Trophoblast cell (in vitro differentiated cells and primary cell): ENCODE measurements around the gene SNX33.
A peak's percentile ranks its signal among the peaks of the same experiment; 100 is the strongest.

Experiments used
- DNase-seq, 2 donors: peaks; one replicate each; pipeline ENCODE4 v3.0.0-alpha.2; 2016
- H2AFZ ChIP-seq: 2 replicates; pipeline ENCODE4 v1.6.1; 2013; ENCODE audit warnings: low read length, moderate library complexity, mild to moderate bottlenecking; ENCODE audit not compliant: insufficient read depth, poor library complexity
- H2AK5ac ChIP-seq: 2 replicates; pipeline ENCODE4 v1.6.1; 2013; ENCODE audit warnings: mild to moderate bottlenecking, low read length
- H2BK120ac ChIP-seq: 2 replicates; pipeline ENCODE4 v1.6.1; 2013; ENCODE audit warnings: low read length, mild to moderate bottlenecking, moderate library complexity; ENCODE audit not compliant: insufficient read depth, poor library complexity
- H2BK12ac ChIP-seq: 2 replicates; pipeline ENCODE4 v1.6.1; 2013; ENCODE audit warnings: mild to moderate bottlenecking, low read length, moderate library complexity
- H2BK5ac ChIP-seq: 2 replicates; pipeline ENCODE4 v1.6.1; 2013; ENCODE audit warnings: low read length, low read depth, moderate library complexity, mild to moderate bottlenecking; ENCODE audit not compliant: poor library complexity
- H3K14ac ChIP-seq: 2 replicates; pipeline ENCODE4 v1.6.1; 2013; ENCODE audit warnings: mild to moderate bottlenecking, low read length
- H3K18ac ChIP-seq: 2 replicates; pipeline ENCODE4 v1.6.1; 2013; ENCODE audit warnings: mild to moderate bottlenecking, low read length
- H3K23ac ChIP-seq: 2 replicates; pipeline ENCODE4 v1.6.1; 2013; ENCODE audit warnings: low read length
- H3K27ac ChIP-seq: 2 replicates; pipeline ENCODE4 v1.5.1; 2013; ENCODE audit warnings: low read depth, mild to moderate bottlenecking, inconsistent platforms, low read length, moderate library complexity
- H3K27me3 ChIP-seq: 2 replicates; pipeline ENCODE4 v1.6.1; 2013; ENCODE audit warnings: inconsistent platforms, mild to moderate bottlenecking, low read length, moderate library complexity; ENCODE audit not compliant: insufficient read depth
- H3K36me3 ChIP-seq, 2 experiments: 1 replicate in 1 of 2; 2 replicates in 1 of 2; pipeline ENCODE4 v1.6.1; 2013; ENCODE audit warnings: low read length in 2 of 2, mild to moderate bottlenecking in 2 of 2, moderate library complexity in 1 of 2; ENCODE audit not compliant: insufficient read depth in 2 of 2, control insufficient read depth in 1 of 2
- H3K4ac ChIP-seq: 2 replicates; pipeline ENCODE4 v1.6.1; 2013; ENCODE audit warnings: low read depth, mild to moderate bottlenecking, low read length, moderate library complexity
- H3K4me1 ChIP-seq, 2 experiments: 1 replicate in 1 of 2; 2 replicates in 1 of 2; pipeline ENCODE4 v1.6.1; 2013; ENCODE audit warnings: low read length in 2 of 2, mild to moderate bottlenecking in 2 of 2, moderate library complexity in 1 of 2; ENCODE audit not compliant: insufficient read depth in 2 of 2, control insufficient read depth in 1 of 2
- H3K4me2 ChIP-seq: 2 replicates; pipeline ENCODE4 v1.6.1; 2013; ENCODE audit warnings: inconsistent platforms, mild to moderate bottlenecking, low read length, moderate library complexity
- H3K4me3 ChIP-seq: 2 replicates; pipeline ENCODE4 v1.5.1; 2013; ENCODE audit warnings: mild to moderate bottlenecking, low read depth, low read length, inconsistent platforms
- H3K79me1 ChIP-seq: one replicate; pipeline ENCODE4 v1.6.1; 2013; ENCODE audit warnings: low read length
- H3K79me2 ChIP-seq: 2 replicates; pipeline ENCODE4 v1.6.1; 2013; ENCODE audit warnings: low read length, mild to moderate bottlenecking; ENCODE audit not compliant: control insufficient read depth, insufficient read depth, poor library complexity
- H3K9ac ChIP-seq: 2 replicates; pipeline ENCODE4 v1.6.1; 2013; ENCODE audit warnings: mild to moderate bottlenecking, low read length
- H3K9me3 ChIP-seq: 2 replicates; pipeline ENCODE4 v1.6.1; 2013; ENCODE audit warnings: low read depth, mild to moderate bottlenecking, control low read depth, inconsistent platforms, low read length; ENCODE audit not compliant: insufficient read depth
- H4K12ac ChIP-seq: 2 replicates; pipeline ENCODE4 v1.6.1; 2013; ENCODE audit warnings: low read depth, mild to moderate bottlenecking, low read length, moderate library complexity
- H4K8ac ChIP-seq: 2 replicates; pipeline ENCODE4 v1.6.1; 2013; ENCODE audit warnings: low read depth, mild to moderate bottlenecking, low read length, moderate library complexity
- H4K91ac ChIP-seq: one replicate; pipeline ENCODE4 v1.6.1; 2013; ENCODE audit warnings: low read depth, mild to moderate bottlenecking, low read length, moderate library complexity
- WGBS: extraction: QIAGEN DNeasy Blood & Tissue Kit; methylation state at CpG from one replicate; pipeline ENCODE4 v1.1.7; 2013; ENCODE audit warnings: missing lambda C conversion rate; ENCODE audit not compliant: insufficient read length, insufficient coverage; ENCODE audit errors: extremely low coverage; 5-methylcytosine and 5-hydroxymethylcytosine counted together

Gene SNX33

DNA sequence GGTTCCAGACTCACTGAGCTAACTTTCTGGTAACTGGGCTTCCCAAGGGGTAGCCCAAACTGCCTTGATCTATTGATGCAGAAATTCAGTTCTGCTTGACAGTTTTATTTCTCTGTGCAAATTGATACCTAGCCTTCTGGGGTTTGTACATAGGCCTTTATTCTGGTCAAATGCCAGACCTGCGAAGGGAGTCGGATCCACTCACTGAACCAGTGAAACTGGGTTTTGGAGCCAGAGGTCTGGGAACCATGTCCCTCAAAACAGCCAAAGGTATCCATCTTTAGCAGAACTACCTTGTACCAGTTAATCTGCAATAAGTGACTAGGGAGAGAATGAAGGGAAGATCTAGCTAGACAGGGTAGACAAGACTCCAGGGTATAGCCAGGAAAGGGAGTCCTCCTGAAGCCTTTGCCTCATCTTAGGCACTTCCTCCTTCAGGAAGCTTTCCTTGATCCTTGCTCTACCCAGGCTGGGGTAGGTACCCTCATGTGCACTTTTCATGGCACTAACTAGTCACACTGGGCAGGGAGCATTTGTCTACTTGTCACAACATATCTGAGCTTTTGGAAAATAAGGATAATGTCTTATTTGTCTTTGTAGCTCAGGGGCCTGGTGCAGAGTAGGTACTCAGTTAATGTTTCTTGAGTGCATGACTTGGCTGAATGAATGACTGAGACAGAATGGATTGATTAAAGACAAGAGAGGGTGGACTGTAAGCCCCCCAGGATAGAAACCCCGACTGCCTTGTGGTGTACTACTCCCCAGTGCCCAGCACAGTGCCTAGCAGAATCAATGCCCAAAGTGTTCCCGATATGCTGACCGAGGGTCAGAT is 1.4 kb upstream of the SNX33 start:
- Histone ChIP-seq H3K27ac (no peak overlapping the region), H3K27me3 (no peaks in the 10 kb centered on the region), H4K12ac (no peak overlapping the region), H3K9me3 (no peaks in the 10 kb centered on the region), H3K4me1 (peaks cover 19 to 28% of the 10 kb centered on the region in 2 experiments), H2BK5ac (no peak overlapping the region), H3K4ac (no peak overlapping the region), H2AK5ac (no peak overlapping the region), H3K36me3 (peaks cover 10 to 17% of the 10 kb centered on the region in 2 experiments), H3K23ac (no peak overlapping the region), H3K9ac (no peak overlapping the region), H2AFZ (no peak overlapping the region), H3K79me1 (peaks cover 16% of the 10 kb centered on the region), H4K91ac (peak overlapping the region; percentile 95), H3K4me3 (peak overlapping the region; percentile 76), H3K4me2 (peak overlapping the region; percentile 82), H2BK12ac (no peak overlapping the region), H3K14ac (no peak overlapping the region), H3K79me2 (peaks cover 12% of the 10 kb centered on the region), H2BK120ac (no peak overlapping the region), H4K8ac (no peak overlapping the region), H3K18ac (no peak overlapping the region)
- WGBS = no CpG with 5 or more reads among the region's 5 CpGs
- no peak for DNase-seq

DNA sequence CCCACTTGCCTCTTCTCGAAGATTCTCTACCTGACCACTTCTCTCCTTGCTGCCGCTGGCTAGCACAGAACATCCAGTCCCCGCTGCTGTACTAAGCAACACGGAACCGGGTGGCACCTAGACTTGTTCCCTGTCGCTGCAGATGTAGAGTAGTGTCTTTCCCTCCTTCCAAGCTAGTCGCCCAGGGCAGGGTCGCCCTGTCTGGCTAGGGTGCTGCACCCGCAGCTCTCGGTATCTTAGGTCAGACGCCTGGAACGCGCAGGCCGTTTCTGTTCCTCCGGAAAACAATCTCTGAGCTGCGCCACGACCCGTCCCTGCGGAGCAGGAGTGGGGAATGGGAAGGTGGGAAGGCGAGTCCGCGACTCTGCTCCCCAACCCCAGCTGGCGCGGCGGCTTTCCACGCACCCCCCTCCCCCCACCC is 758 bp upstream of the SNX33 start:
- Histone ChIP-seq H4K91ac (peak overlapping the region; percentile 95), H4K8ac (peak overlapping the region; percentile 91), H3K9me3 (no peaks in the 10 kb centered on the region), H3K4ac (no peak overlapping the region), H3K36me3 (peaks cover 10 to 17% of the 10 kb centered on the region in 2 experiments), H3K9ac (peak overlapping the region; percentile 36), H2AFZ (peak overlapping the region; percentile 55), H3K4me3 (peak overlapping the region; percentile 76), H2BK12ac (no peak overlapping the region), H4K12ac (no peak overlapping the region), H3K18ac (peak overlapping the region; percentile 93), H3K23ac (no peak overlapping the region), H3K14ac (peak overlapping the region; percentile 88), H3K4me2 (peak overlapping the region; percentile 82), H3K79me2 (peaks cover 12% of the 10 kb centered on the region), H2BK120ac (peak overlapping the region; percentile 82), H3K27me3 (no peaks in the 10 kb centered on the region), H3K79me1 (peaks cover 17% of the 10 kb centered on the region), H2AK5ac (no peak overlapping the region), H3K4me1 (peaks cover 25 to 34% of the 10 kb centered on the region in 2 experiments), H3K27ac (peak overlapping the region; percentile 92), H2BK5ac (peak overlapping the region; percentile 88)
- peak; percentile 38 to 68 for DNase-seq
- no CpG with 5 or more reads among the region's 26 CpGs for WGBS

DNA sequence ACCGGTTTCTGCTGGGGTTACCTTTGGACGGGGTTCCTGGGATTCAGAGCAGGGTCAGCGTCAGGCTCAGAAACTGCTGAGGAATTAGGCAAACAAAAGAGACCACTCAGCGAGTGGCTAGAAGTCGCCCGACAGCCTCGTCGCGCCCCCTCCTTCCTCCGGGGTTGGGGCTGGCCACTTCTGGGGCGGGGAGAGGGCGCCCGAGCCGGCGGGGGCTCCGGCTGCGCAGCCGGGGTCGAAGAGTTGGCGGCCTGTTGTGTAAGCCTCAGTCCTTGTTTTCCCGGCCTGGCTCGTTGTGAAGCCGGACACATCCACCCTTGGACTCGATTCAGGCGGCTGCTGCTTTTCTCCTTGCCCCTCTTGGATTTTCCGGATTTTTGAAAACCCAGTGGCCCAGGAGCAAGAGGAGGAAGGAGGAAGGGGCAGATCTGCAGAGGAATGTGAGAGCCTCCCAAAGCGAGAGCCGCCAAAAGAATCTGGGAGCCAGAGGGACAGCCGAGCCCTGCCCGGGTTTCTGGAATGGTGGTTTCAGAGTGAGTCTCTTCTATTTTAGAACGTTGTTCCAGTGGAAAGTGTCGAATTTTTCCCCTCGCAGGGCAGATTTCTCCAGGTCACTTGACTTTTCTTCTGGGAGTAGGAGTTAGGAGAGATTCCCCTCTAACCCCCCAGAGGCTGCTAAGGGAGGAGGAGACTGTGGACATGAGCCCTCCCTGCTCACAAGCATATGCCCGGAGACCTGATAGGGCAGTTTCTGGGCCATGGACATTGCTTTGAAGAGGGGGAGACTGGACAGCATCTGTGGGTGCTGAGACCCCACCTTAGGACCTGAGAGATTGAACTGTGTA is 666 bp downstream of the SNX33 start:
- Histone ChIP-seq H3K36me3 (peaks cover 10 to 17% of the 10 kb centered on the region in 2 experiments), H4K91ac (peak overlapping the region; percentile 95), H2AK5ac (peak overlapping the region; percentile 4), H2BK5ac (peak overlapping the region; percentile 58), H2BK12ac (peak overlapping the region; percentile 5), H3K79me1 (peaks cover 18% of the 10 kb centered on the region), H3K4me2 (peak overlapping the region; percentile 82), H3K4me1 (peaks cover 35 to 46% of the 10 kb centered on the region in 2 experiments), H3K18ac (peak overlapping the region; percentile 78), H2BK120ac (peak overlapping the region; percentile 28), H4K8ac (peak overlapping the region; percentile 73), H3K4ac (peak overlapping the region; percentile 71), H3K27me3 (no peaks in the 10 kb centered on the region), H3K79me2 (peaks cover 14% of the 10 kb centered on the region), H2AFZ (peak overlapping the region; percentile 55), H4K12ac (peak overlapping the region; percentile 29), H3K23ac (no peak overlapping the region), H3K9ac (peak overlapping the region; percentile 50), H3K14ac (peak overlapping the region; percentile 56), H3K9me3 (no peaks in the 10 kb centered on the region), H3K27ac (peak overlapping the region; percentile 92), H3K4me3 (peak overlapping the region; percentile 76)
- WGBS = no CpG with 5 or more reads among the region's 34 CpGs
- DNase-seq = peak in 1 of 2 donors; percentile 35

DNA sequence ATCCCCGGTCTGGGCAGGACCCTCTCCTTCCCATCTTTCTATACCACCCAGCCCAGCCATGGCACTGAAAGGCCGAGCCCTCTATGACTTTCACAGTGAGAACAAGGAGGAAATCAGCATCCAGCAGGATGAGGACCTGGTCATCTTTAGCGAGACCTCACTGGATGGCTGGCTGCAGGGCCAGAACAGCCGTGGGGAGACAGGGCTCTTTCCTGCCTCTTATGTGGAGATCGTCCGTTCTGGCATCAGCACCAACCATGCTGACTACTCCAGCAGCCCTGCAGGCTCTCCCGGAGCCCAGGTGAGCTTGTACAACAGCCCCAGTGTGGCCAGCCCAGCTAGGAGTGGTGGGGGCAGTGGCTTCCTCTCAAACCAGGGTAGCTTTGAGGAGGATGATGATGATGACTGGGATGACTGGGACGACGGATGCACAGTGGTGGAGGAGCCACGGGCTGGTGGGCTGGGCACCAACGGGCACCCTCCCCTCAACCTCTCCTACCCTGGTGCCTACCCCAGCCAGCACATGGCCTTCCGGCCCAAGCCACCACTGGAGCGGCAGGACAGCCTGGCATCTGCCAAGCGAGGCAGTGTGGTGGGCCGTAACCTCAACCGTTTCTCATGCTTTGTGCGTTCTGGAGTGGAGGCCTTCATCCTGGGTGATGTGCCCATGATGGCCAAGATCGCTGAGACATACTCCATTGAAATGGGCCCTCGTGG is 1.5 kb downstream of the SNX33 start:
- peak overlapping the region; percentile 3 for H3K4ac ChIP-seq
- no peaks in the 10 kb centered on the region for H3K9me3 ChIP-seq
- H4K8ac ChIP-seq = no peak overlapping the region
- H3K4me1 ChIP-seq = peaks cover 36 to 49% of the 10 kb centered on the region in 2 experiments
- H2BK12ac ChIP-seq = peak overlapping the region; percentile 5
- no peak overlapping the region for H3K18ac ChIP-seq
- peaks cover 18% of the 10 kb centered on the region for H3K79me1 ChIP-seq
- H3K36me3 ChIP-seq = peaks cover 11 to 18% of the 10 kb centered on the region in 2 experiments
- no peaks in the 10 kb centered on the region for H3K27me3 ChIP-seq
- H3K4me2 ChIP-seq = peak overlapping the region; percentile 82
- H4K91ac ChIP-seq = no peak overlapping the region
- no peak overlapping the region for H2AK5ac ChIP-seq
- H3K14ac ChIP-seq = no peak overlapping the region
- H3K4me3 ChIP-seq = peak overlapping the region; percentile 42
- no peak overlapping the region for H2BK120ac ChIP-seq
- no peak overlapping the region for H2BK5ac ChIP-seq
- H4K12ac ChIP-seq = no peak overlapping the region
- peaks cover 14% of the 10 kb centered on the region for H3K79me2 ChIP-seq
- WGBS = no CpG with 5 or more reads among the region's 19 CpGs
- H3K9ac ChIP-seq = no peak overlapping the region
- no peak overlapping the region for H3K27ac ChIP-seq
- no peak for DNase-seq
- no peak overlapping the region for H3K23ac ChIP-seq
- no peak overlapping the region for H2AFZ ChIP-seq
